Activated CD8-positive, alpha-beta memory T cell treated with anti-CD3 and anti-CD28 coated beads for 36 hours (primary cell): Measurements from ENCODE around the gene SEPTIN2. TPM values are rescaled to one million over a fixed set of nuclear protein-coding genes. Genes with fewer than 3 reads are reported as not detected.

Experiments
- CTCF ChIA-PET: fragments of 350-600 bp; sonication (Branson Sonifier 250); formaldehyde crosslinking; loops from one replicate; lab custom pipeline; 2021; ENCODE audit warnings: antibody characterized with exemption; lab: Charles Lee
- POLR2A ChIA-PET: fragments of 350-600 bp; sonication (Branson Sonifier 250); formaldehyde crosslinking; loops from one replicate; lab custom pipeline; 2021; ENCODE audit warnings: antibody characterized with exemption; lab: Charles Lee
- total RNA-seq, 2 experiments: library from RNA; stranded (reverse); gene quantifications; one replicate each; pipeline ENCODE4 v1.2.3, GENCODE V29; 2021

The SEPTIN2 gene
- total RNA-seq, 2 experiments from 2014 or later = 276 to 296 TPM

DNA sequence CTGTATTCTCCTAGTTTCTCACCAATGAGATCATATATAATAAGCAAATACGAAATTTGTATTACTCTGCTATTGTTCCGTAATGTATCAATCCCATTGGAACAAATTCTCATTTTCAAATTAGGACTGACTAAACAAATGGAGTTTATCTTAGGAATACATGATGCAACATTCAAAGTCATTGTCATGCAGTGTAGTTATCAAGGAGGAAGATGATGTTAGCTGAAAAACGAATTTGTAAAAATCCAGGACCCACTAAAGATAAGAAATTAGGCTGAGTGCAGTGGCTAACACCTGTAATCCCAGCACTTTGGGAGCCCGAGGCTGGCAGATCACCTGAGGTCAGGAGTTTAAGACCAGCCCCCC lies 14.9 kb downstream of the SEPTIN2 start:
- CTCF ChIA-PET = no interaction called here
- POLR2A ChIA-PET = no interaction called here

DNA sequence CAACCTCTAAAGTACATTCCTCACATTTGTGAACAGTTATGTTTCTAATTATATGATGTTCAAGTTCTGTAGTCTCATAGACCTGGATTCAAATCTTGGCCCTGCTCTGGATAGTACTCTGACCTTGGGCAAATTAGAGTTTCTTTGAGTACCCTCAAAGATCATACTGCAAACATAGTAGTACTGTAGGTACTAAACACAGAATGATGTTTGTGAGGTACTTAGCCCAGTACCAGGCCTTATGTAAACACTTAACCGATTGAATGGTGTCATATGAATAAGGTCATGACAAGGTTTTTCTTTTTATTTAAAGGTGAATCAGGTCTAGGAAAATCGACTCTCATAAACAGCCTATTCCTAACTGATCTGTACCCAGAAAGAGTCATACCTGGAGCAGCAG lies 19.1 kb downstream of the SEPTIN2 start:
- ChIA-PET CTCF (interaction anchor here (0.8 kb wide), 1 partner anchor 544 kb away, joined by 3 read pairs; no protein-coding TSS in a partner anchor), POLR2A (no interaction called here)

DNA sequence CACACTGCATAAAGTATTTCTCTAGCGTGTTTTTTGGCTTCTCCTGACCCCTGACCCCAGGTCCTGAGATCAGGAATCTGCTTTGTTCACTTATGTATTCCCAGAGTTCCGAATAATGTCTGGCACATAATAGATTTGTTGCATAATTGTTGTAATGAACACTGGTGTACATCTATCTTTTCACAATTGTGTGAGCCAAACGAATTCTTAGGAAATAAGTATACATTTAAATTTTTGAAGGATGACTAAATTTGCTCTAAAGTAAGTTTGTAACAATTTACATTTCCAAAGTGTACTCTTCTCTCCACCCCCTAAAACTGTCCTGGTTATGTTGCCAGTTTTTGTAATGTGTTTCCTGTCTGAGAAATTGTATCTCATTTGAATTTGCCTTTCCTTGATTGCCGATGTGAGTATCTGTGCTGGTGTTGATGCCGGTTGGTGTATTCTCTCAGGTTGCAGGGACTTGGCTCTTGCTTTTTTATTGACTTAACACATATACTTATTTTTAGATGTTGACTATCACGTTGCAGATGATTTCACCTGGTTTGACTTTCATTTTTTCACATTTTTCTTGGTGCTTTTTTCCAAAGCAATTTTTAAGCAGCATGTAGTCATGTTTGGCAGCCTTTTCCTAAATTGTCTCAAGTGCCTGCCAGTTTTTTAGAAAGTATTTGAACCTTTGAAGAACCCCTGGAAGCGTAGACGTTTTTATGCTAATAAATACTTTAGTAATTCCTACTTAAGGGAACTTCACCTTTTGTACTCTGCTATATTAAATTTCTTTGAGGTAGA lies 24.3 kb downstream of the SEPTIN2 start:
- ChIA-PET CTCF (no interaction called here), POLR2A (no interaction called here)

DNA sequence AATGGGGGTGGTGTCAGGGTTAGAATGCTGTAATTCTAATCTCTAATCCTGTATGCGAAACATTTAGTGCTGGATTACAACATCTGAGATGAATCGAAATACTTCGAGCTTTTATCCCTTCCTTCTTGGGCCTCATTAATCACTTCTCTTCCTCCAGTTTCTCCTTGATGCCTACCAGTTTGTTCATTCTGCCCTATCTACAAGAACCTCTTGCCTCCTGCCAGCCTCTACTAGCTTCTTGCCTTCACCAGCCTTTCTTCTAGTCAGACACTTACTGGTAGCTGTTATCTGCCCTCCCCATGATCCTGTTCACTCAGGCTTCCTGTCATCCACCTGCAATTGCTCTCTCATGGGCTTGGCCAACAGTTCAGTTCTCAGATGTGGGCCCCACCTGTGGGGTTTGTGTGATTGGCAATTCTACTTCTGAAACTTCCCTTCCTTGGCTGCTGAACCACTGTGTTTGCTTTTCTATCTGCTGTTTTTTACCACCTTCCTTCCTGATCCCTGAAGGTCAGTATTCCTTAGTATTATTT lies 25.0 kb downstream of the SEPTIN2 start:
- CTCF ChIA-PET = no interaction called here
- POLR2A ChIA-PET = no interaction called here

DNA sequence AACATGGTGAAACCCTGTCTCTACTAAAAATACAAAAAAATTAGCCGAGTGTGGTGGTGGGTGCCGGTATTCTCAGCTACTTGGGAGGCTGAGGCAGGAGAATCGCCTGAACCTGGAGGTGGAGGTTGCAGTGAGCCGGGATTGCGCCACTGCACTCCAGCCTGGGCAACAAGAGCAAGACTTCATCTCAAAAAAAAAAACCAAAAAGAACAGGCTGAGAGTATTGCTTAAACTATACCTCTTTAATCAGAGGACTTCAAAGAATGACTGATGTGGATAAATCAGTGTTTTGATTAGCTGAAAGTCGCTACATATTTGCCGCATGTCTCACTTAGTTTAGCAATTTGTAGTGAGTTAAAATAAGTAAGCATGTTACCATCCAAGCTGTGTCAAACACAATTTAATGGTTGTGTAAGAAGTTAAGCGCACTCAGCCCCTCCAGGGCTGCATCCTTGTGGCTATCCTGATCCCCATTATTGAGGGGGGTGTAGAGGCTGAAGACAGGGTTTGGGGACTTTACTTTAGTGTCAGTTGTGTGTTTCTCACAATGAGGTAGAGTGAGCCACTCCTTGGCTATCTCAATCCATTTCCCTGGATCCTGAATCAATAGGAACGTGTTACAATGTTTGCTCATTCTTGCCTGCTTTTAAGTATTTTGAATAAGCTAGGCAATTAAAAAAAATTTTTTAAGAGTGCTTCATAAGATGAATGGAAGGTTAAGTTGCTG lies 29.4 kb downstream of the SEPTIN2 start:
- CTCF ChIA-PET = interaction anchor here (1.0 kb wide), 1 partner anchor 31 kb away, joined by 3 read pairs; no protein-coding TSS in a partner anchor

DNA sequence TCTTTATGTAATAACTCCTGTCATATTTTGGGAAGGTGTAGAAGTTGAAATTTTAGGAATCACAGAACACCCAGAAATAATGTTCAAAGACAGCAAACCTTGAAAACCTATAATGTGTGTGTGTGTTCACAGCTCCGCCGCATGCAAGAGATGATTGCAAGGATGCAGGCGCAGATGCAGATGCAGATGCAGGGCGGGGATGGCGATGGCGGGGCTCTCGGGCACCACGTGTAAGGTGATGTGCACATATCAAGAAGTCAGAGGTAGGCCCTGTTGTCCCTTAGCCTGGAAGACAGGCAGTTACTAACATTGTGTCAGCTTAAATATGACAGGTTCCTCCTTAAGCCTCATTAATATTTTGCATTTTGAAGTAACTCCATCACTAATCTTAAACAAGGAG lies 34.2 kb downstream of the SEPTIN2 start:
- ChIA-PET CTCF (interaction anchor here (0.6 to 1.0 kb wide), 2 partner anchors 121 to 304 kb away, joined by 3 read pairs; no protein-coding TSS in a partner anchor), POLR2A (no interaction called here)

More for the DNA sequence above, 29.4 kb downstream of the SEPTIN2 start:
- POLR2A ChIA-PET = no interaction called here

DNA sequence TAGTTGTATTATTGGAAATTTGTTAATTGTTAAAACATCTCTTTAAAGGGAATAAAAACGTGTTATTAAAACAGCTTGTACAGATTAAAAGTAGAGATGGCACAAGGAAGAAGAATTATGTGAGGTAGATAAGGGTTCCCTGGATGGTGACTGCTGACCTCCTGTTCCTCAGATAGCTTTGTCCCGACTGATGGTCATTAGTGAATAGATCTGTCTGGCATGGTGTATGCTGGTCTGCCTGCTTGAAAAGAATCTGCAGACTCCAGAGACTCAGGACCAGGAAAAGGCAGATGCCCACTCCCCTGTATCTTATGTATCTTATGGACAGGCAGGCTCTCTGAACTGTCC lies 34.8 kb downstream of the SEPTIN2 start:
- ChIA-PET CTCF (interaction anchor here (1.0 kb wide), 1 partner anchor 121 kb away, joined by 3 read pairs; no protein-coding TSS in a partner anchor), POLR2A (interaction anchor here (0.5 kb wide), 1 partner anchor 396 kb away, joined by 5 read pairs; no protein-coding TSS in a partner anchor)

DNA sequence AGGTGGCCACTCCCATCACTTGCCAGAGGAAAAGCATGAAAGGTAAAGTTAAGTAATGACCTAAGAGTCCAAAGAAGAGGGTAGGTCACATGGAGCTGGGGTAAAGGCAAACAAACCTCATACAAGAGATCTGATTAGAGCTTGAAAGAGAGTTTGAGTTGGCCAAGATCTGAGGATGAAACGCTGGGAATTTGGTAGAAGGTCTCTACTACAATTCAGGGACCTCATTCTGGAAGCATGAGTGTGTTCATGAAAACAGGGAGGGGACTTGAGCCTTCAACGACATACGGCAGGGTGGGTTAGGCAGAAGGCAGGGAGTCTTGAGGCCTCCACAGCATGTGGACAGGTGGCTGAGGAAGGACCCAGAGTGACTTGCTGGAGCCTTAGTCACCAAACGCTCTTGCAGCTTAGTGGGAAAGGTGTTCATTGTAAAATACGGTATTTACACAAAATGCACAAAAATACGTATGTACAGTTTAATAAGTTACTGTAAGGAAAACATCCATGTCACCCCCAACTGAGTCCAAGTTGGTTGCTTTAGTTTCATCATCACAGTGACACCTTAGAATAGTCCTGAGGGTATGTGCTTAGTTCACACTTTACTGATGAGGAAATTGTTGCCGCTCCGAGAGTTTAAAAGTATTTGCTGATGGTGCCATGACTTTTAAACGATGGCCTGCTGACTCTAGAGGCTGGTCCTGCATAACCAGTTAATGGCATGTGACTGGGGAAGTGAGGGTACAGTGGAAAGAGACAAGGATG lies 35.3 kb downstream of the SEPTIN2 start:
- ChIA-PET POLR2A (interaction anchor here (0.5 kb wide), 1 partner anchor 396 kb away, joined by 5 read pairs; no protein-coding TSS in a partner anchor), CTCF (interaction anchor here (0.6 to 1.0 kb wide), 2 partner anchors 122 to 259 kb away, joined by 3 read pairs; no protein-coding TSS in a partner anchor)

DNA sequence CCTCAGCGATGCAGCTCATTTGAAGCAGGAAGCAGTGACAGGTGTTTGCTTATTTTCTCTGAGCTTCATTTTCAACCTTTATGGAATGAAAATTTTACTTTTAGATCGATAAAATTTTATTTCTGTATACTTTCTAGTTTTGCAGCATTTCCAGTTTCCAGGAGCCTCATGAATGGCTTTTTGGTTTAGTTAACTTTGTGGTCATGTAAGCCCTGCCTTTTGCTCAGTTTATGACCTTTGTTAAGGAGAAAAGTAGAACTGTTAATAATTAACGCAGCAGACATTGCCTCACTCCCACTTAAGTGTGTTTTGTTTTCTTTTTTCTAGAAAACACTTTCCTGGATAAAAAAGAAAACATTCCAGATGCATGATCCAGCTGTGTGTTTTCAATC lies 35.9 kb downstream of the SEPTIN2 start:
- ChIA-PET POLR2A (no interaction called here), CTCF (interaction anchor here (0.6 kb wide), 1 partner anchor 259 kb away, joined by 3 read pairs; no protein-coding TSS in a partner anchor)

DNA sequence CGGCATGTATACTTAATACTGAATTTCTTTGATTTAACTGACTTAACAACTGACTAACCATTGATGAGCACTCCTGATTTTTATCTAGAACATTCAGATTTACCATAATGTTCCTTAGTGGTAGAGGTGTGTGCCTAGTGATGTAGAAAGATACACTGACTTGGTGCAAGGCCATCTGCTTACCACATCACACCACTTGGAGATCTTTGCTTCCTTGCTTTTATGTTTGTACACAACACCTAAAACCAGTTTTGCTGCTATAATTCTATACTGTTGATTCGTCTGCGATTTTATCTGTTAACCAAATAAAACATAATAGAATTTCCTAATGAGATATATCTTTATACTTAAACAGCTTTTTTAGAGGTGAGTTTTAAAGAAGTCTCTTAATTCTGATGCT lies 36.5 kb downstream of the SEPTIN2 start:
- CTCF ChIA-PET = no interaction called here
- POLR2A ChIA-PET = no interaction called here

DNA sequence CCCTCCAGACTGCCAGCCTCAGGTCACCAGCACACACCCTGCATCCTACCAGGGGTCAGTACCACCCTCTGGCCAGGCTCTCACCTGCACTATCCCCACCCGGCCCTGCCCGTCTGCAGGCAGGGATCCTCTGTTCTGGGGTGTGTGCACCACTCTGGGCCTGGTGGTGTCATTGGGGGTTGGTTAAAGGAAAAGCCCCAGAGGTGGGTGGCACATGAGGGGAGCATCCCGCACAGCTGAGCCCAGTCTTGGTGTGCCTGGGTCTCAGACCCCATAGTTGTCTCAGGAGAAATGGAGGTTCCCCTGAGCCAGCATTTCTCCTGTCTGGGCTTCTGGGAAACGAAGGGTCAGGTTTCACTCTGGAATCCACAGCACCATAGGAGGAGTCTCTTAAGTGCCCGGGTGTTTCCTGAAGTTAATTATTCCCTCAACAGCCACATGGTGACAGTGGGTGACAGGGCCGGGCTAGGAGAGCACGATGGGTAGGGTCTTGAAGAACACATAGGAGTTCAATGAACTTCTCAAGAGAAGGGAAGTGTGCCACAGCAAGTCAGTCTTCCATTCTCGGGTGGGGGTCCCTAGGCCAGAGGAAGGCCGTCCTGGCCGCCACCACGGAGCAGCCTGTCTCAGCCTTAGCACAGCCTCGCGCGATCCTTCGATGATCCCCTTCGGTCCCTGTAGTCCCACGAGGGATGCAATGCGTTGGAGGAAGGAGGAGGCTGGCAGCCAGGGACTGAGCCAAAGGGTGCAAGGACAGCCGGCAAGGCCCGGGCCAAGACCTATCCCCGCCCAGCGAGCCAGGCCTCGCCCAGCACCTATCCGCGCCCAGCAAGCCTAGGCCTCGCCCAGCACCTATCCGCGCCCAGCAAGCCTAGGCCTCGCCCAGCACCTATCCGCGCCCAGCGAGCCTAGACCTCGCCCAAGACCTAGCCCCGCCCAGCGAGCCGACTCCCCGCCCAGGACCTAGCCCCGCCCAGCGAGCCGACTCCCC lies 39.2 kb downstream of the SEPTIN2 start:
- ChIA-PET CTCF (no interaction called here), POLR2A (no interaction called here)

DNA sequence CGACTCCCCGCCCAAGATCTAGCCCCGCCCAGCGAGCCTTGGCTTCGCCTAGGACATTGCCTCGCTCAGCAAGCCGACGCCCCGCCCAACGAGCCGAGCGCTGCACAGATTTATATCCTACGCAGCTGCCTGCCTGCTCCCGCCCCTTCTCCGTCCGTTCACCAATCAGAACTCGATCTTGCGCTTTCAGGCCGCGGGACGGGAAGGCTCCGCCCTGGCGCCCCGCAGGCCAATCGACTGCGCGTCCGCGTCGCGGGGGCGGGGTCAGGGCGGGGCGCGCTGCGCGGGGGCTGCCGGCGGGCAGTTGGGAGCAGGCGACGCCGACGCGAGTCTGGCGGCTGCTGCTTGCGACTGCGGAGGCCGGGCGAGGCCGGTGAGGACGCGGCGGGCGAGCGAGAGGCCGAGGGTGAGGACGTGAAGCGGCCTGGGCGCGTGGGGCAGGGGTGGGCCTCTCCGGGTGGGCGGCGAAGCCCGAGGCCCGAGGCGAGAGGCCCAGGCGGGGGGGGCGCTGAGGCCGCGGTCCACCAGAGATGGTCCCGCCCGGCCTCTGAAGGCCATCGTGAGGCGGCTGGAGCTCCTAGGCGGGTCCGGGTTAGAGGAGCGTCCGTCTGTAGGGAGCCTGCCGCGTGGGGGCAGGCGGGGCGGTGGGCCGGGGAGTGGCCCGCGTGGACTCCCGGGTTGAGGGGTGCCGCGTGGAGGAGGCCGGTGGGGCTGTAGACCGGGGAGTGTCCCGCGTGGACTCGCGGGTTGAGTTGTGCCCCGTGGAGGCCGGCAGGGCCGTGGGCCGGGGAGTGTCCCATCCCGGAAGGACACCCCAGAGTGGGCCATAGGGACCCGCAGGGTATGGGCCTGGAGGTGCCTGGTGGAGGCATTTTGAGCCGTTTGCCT lies 40.5 kb downstream of the SEPTIN2 start, which contains the start of gene FARP2:
TSS of gene FARP2 (plus strand) at position 303 of the 888 bp plus-strand sequence. CDS start 16,823 bp downstream, outside the sequence.
- POLR2A ChIA-PET = interaction anchor here (0.6 kb wide), 1 partner anchor 229 kb away, joined by 4 read pairs; no protein-coding TSS in a partner anchor

DNA sequence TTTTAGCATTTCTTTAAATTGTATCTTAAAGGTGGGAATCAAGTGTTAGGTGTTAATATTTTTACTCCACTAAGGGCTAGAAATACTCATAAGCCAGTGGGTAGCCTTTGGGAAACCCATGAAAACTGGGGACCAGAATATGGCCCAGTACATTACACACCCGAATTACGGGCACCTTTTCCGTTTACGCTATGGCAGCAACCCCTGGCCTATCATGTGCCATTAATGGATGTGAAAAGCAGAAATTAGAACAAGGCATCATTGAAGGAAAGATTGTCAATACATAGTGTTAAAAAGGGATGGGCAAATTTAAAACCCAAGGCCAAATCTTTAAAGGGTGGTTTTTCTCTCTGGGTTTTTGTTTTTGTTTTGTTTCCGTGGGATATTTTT lies 41.1 kb downstream of the SEPTIN2 start:
- CTCF ChIA-PET = no interaction called here

More for the DNA sequence above, 40.5 kb downstream of the SEPTIN2 start, which contains the start of gene FARP2:
- CTCF ChIA-PET = no interaction called here

DNA sequence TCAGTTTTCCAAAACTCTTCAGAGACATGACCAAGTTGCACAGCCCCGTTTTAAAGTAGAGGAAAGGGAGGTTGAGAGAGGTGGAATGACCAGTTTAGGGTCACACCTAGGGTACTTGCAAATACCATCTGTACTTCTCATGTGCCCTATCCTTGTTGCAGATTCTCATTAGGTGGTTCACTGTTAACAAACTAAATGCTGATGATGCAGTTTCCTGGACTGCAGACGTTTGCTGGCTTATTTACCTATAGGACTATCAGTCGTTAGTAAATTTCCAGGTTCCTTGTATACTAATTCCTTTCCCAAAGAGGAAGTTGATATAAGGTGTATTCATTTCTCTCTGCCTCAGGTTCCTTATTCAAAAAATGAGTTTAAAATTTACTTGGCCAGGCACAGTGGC lies 41.8 kb downstream of the SEPTIN2 start:
- CTCF ChIA-PET = no interaction called here
- POLR2A ChIA-PET = interaction anchor here (1.2 kb wide), 1 partner anchor 43 kb away, joined by 4 read pairs; the partner anchor contains the start of genes HDLBP and SEPTIN2

More for the DNA sequence above, 41.1 kb downstream of the SEPTIN2 start:
- POLR2A ChIA-PET = interaction anchor here (0.6 kb wide), 1 partner anchor 230 kb away, joined by 4 read pairs; no protein-coding TSS in a partner anchor

DNA sequence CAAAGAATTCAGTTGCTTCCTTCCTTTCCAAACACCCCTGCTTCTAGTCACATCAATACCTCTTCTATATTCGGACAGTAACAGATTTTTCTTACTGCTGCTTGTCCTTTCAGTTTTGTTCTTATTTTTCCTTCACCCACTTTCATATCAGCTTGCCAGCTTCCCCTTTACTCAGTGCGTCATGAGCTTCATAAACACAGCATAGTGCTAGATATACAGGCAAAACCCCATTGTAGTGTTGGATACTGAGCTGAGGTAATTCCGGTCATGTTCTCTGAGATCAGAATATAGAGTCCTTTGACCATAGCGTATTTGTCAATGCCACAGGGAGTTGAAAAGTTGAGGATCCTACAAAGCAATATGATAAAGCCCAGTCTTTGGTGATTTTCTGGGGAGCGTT lies 42.7 kb downstream of the SEPTIN2 start:
- ChIA-PET POLR2A (interaction anchor here (1.2 kb wide), 1 partner anchor 43 kb away, joined by 4 read pairs; the partner anchor contains the start of genes HDLBP and SEPTIN2), CTCF (no interaction called here)

DNA sequence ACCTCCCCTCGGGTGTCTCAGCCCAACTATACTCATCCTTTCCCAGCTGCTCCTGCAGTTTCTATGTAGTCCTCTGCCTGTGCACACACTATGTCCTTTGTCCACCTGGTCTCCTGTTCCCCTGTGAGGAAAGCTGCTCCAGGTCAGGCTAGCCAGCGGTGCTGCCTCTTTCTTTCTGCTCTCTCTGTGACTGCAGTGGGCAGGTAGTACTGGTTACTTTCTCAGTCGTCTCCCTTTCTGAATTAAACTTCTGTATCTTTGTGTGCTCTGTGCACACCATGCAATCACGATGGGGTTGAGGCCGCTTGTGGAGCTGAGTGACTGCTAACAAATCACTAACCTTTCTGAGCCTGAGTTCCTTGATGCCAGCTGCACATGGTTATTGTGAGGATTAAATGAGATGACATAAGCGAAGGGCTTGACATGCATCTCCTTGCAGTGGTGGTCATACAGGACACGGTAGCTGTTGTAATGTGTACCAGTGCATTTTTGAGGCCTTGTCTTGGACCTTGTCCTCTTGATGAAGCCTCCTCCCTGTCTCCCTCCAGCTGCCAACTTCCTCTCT lies 43.8 kb downstream of the SEPTIN2 start:
- ChIA-PET CTCF (interaction anchor here (0.7 kb wide), 1 partner anchor 148 kb away, joined by 3 read pairs; the partner anchor contains the start of gene STK25), POLR2A (interaction anchor here (0.6 kb wide), 1 partner anchor 524 kb away, joined by 5 read pairs; no protein-coding TSS in a partner anchor)
